Measurements from ENCODE around the gene SF3B6.
"Not testable (repeated sequence)": the region's sequence is repeated elsewhere in the genome, so short reads cannot be mapped to it uniquely, and the experiment has no call there.

SF3B6 gene

GRCh38 chr2:24121066-24121465 lies 44.9 kb upstream of the SF3B6 start:
- TF ChIP-seq CTCF (IDR thresholded peaks at IDR 0.05; ENCODE audit: extremely low read depth, insufficient read depth, missing control alignments), result no peak
- DNase-seq (ENCODE audit: low spot score), result no peak
- in situ Hi-C loops (cut with MboI; ENCODE audit: low pct_unique_long_range_greater_than_20kb, low sequenced_read_pairs, unreplicated experiment), result no loop called here

- TF ChIP-seq CTCF (IDR thresholded peaks at IDR 0.05; ENCODE audit: extremely low read depth, insufficient read depth, missing control alignments), result no peak
- no peak for DNase-seq (ENCODE audit: low spot score)
- in situ Hi-C loops (cut with MboI; ENCODE audit: low pct_unique_long_range_greater_than_20kb, low sequenced_read_pairs, unreplicated experiment), result no loop called here
Observed at GRCh38 chr2:24117902-24118301, 41.8 kb upstream of the SF3B6 start.

- DNase-seq (ENCODE audit: low spot score), result no peak
Observed at GRCh38 chr2:24115057-24115456, 38.9 kb upstream of the SF3B6 start.

GRCh38 chr2:24111407-24111901 lies 35.3 kb upstream of the SF3B6 start:
- in situ Hi-C loops (cut with MboI; ENCODE audit: low pct_unique_long_range_greater_than_20kb, low sequenced_read_pairs, unreplicated experiment), result no loop called here
- DNase-seq (ENCODE audit: low spot score), result no peak
- TF ChIP-seq CTCF (IDR thresholded peaks at IDR 0.05; ENCODE audit: extremely low read depth, insufficient read depth, missing control alignments), result no peak

More at GRCh38 chr2:24115057-24115456, 38.9 kb upstream of the SF3B6 start:
- TF ChIP-seq CTCF (IDR thresholded peaks at IDR 0.05; ENCODE audit: extremely low read depth, insufficient read depth, missing control alignments), result no peak
- in situ Hi-C loops (cut with MboI; ENCODE audit: low pct_unique_long_range_greater_than_20kb, low sequenced_read_pairs, unreplicated experiment), result no loop called here

GRCh38 chr2:24110660-24111303 lies 34.7 kb upstream of the SF3B6 start:
- TF ChIP-seq CTCF (IDR thresholded peaks at IDR 0.05; ENCODE audit: extremely low read depth, insufficient read depth, missing control alignments), result no peak
- no peak for DNase-seq (ENCODE audit: low spot score)
- in situ Hi-C loops (cut with MboI; ENCODE audit: low pct_unique_long_range_greater_than_20kb, low sequenced_read_pairs, unreplicated experiment), result no loop called here

- DNase-seq (ENCODE audit: low spot score); in situ Hi-C loops (cut with MboI; ENCODE audit: low pct_unique_long_range_greater_than_20kb, low sequenced_read_pairs, unreplicated experiment): not testable (repeated sequence)
Observed at GRCh38 chr2:24109431-24109830, 33.3 kb upstream of the SF3B6 start.

GRCh38 chr2:24107336-24107735 lies 31.2 kb upstream of the SF3B6 start:
- in situ Hi-C loops (cut with MboI; ENCODE audit: low pct_unique_long_range_greater_than_20kb, low sequenced_read_pairs, unreplicated experiment), result no loop called here
- DNase-seq (ENCODE audit: low spot score), result no peak
- TF ChIP-seq CTCF (IDR thresholded peaks at IDR 0.05; ENCODE audit: extremely low read depth, insufficient read depth, missing control alignments), result no peak
